Erythroblast (primary cell): ENCODE measurements around the gene GBP1.

ENCODE experiments used
- DNase-seq, 2 experiments: peaks; one replicate each; lab custom pipeline; 2025; lab: John Stamatoyannopoulos, UW
- GATA1 ChIP-seq: IDR thresholded peaks from 2 replicates; pipeline ENCODE4 v1.6.1; 2011; ENCODE audit warnings: low read depth, mild to moderate bottlenecking, control low read depth, low read length, moderate library complexity
- POLR2A ChIP-seq: IDR thresholded peaks from 2 replicates; pipeline ENCODE4 v1.6.1; 2011; ENCODE audit warnings: mild to moderate bottlenecking, low read length

GBP1 gene

GRCh38 chr1:89005286-89006151 is 59.5 kb downstream of the GBP1 start:
- no peak for DNase-seq
- no peak for TF ChIP-seq GATA1
- TF ChIP-seq POLR2A = no peak
